Measurements from ENCODE around the gene HIPK2. TPM values are rescaled to one million over a fixed set of nuclear protein-coding genes. Genes with fewer than 3 reads are reported as not detected.
"Not testable (repeated sequence)": the region's sequence is repeated elsewhere in the genome, so short reads cannot be mapped to it uniquely, and the experiment has no call there.

The HIPK2 gene
- total RNA-seq, 1 donor from 2014 or later, result 29.4 TPM

GRCh38 chr7:139557857-139558581, 219.8 kb downstream of the HIPK2 start:
- intact Hi-C loops (cut with micrococcal nuclease), result no loop called here

- intact Hi-C loops (cut with micrococcal nuclease), result not testable (repeated sequence)
These were observed 223.7 kb downstream of the HIPK2 start for GRCh38 chr7:139553991-139554700.

GRCh38 chr7:139548302-139549028, 229.3 kb downstream of the HIPK2 start:
- intact Hi-C loops (cut with micrococcal nuclease), result no loop called here

- intact Hi-C loops (cut with micrococcal nuclease), result no loop called here
These were observed 233.2 kb downstream of the HIPK2 start for GRCh38 chr7:139544645-139545044.

- intact Hi-C loops (cut with micrococcal nuclease), result no loop called here
These were observed 233.8 kb downstream of the HIPK2 start for GRCh38 chr7:139543801-139544603.

GRCh38 chr7:139542308-139543151, 235.3 kb downstream of the HIPK2 start:
- intact Hi-C loops (cut with micrococcal nuclease), result no loop called here

- intact Hi-C loops (cut with micrococcal nuclease), result no loop called here
These were observed 236.0 kb downstream of the HIPK2 start for GRCh38 chr7:139541600-139542307.

GRCh38 chr7:139540203-139540602, 237.6 kb downstream of the HIPK2 start:
- intact Hi-C loops (cut with micrococcal nuclease), result no loop called here

GRCh38 chr7:139538881-139539635, 238.7 kb downstream of the HIPK2 start:
- intact Hi-C loops (cut with micrococcal nuclease), result no loop called here

- intact Hi-C loops (cut with micrococcal nuclease), result no loop called here
These were observed 241.6 kb downstream of the HIPK2 start for GRCh38 chr7:139536152-139536551.

GRCh38 chr7:139534966-139535651, 242.7 kb downstream of the HIPK2 start:
- intact Hi-C loops (cut with micrococcal nuclease), result no loop called here

GRCh38 chr7:139534096-139534495, 243.7 kb downstream of the HIPK2 start:
- intact Hi-C loops (cut with micrococcal nuclease), result no loop called here

GRCh38 chr7:139532636-139533155, 245.1 kb downstream of the HIPK2 start:
- intact Hi-C loops (cut with micrococcal nuclease), result no loop called here

- intact Hi-C loops (cut with micrococcal nuclease), result no loop called here
These were observed 246.7 kb downstream of the HIPK2 start for GRCh38 chr7:139531094-139531493.

- intact Hi-C loops (cut with micrococcal nuclease), result no loop called here
These were observed 250.9 kb downstream of the HIPK2 start for GRCh38 chr7:139526578-139527544.

GRCh38 chr7:139525750-139526149, 252.0 kb downstream of the HIPK2 start:
- intact Hi-C loops (cut with micrococcal nuclease), result no loop called here

GRCh38 chr7:139525239-139525638, 252.6 kb downstream of the HIPK2 start:
- intact Hi-C loops (cut with micrococcal nuclease), result no loop called here
